ENCODE measurements around the gene GPR143. TPM values are rescaled to one million over a fixed set of nuclear protein-coding genes. Genes with fewer than 3 reads are reported as not detected.

The GPR143 gene
- total and polyA plus RNA-seq, 10 of the 15 experiments (the other 5 are each of a cell fraction or from before 2014, with no cell fraction given): 0.05 to 0.31 (median 0.15) TPM; not detected in 5

- Histone ChIP-seq H3K4me3 (no peak overlapping the region), H3K4me2 (ENCODE audit: control insufficient read depth, insufficient read depth) (no peak overlapping the region), H3K9ac (ENCODE audit: control insufficient read depth, insufficient read depth, low read length) (no peak overlapping the region), H3K36me3 (ENCODE audit: control insufficient read depth in 2 of 2, insufficient read depth in 2 of 2, low read length in 1 of 2) (no peaks in the 10 kb centered on the region), H3K9me3 (replicated peaks; ENCODE audit: control insufficient read depth, insufficient read depth, low read length) (no peaks in the 10 kb centered on the region), H3K79me2 (ENCODE audit: control insufficient read depth, insufficient read depth, low read length) (no peaks in the 10 kb centered on the region), H3K27me3 (replicated peaks in 1 of 2; ENCODE audit: control insufficient read depth in 2 of 2, insufficient read depth in 2 of 2, low read length in 1 of 2) (peaks cover 0 to 2% of the 10 kb centered on the region in 2 experiments; a peak in 2 of 4 replicates), H3K27ac (ENCODE audit: control insufficient read depth, insufficient read depth) (no peak overlapping the region), H4K20me1 (ENCODE audit: control insufficient read depth, insufficient read depth) (no peaks in the 10 kb centered on the region), H3K4me1 (ENCODE audit: control insufficient read depth, insufficient read depth, low read length) (no peaks in the 10 kb centered on the region), H2AFZ (ENCODE audit: control insufficient read depth, low read depth, low read length) (no peak overlapping the region)
- ChIA-PET SMC1A (ENCODE audit: uncharacterized antibody, unreplicated experiment) (no interaction called here), POLR2A (no interaction called here), CTCF (no interaction called here), RAD21 (ENCODE audit: unreplicated experiment) (no interaction called here)
- DNase-seq (ENCODE audit: low read depth, low spot score): no peak
- intact Hi-C loops (cut with micrococcal nuclease; ENCODE audit: unreplicated experiment): no loop called here
- no peak for FAIRE-seq
- in situ Hi-C loops (cut with MboI): no loop called here
- no TSS peak for BruUV-seq (replicated peaks)
- ATAC-seq: no peak
- no peak for TF ChIP-seq POLR2AphosphoS2 (IDR thresholded peaks at IDR 0.05; ENCODE audit: low read depth, low read length)
- TF ChIP-seq ASH2L (IDR thresholded peaks at IDR 0.05; ENCODE audit: borderline replicate concordance, low read depth): no peak
- no peak for TF ChIP-seq USF2 (IDR thresholded peaks at IDR 0.05; ENCODE audit: borderline replicate concordance, low read depth, low read length)
- no peak for TF ChIP-seq EP300 (IDR thresholded peaks at IDR 0.05; ENCODE audit: borderline replicate concordance in 1 of 2, control insufficient read depth in 1 of 2, low read depth in 2 of 2, low read length in 2 of 2)
- TF ChIP-seq RB1 (IDR thresholded peaks at IDR 0.05; ENCODE audit: borderline replicate concordance): no peak
- TF ChIP-seq HDGF (IDR thresholded peaks at IDR 0.05): no peak
- TF ChIP-seq TCF7 (IDR thresholded peaks at IDR 0.05; ENCODE audit: borderline replicate concordance): no peak
- TF ChIP-seq FOXM1 (IDR thresholded peaks at IDR 0.05; ENCODE audit: low read depth, low read length): no peak
- TF ChIP-seq MEF2A (IDR thresholded peaks at IDR 0.05; ENCODE audit: insufficient read depth, low read depth, low read length): no peak
- TF ChIP-seq TARDBP (IDR thresholded peaks at IDR 0.05; ENCODE audit: borderline replicate concordance): no peak
- TF ChIP-seq ATF7 (IDR thresholded peaks at IDR 0.05; ENCODE audit: low read depth): no peak
- TF ChIP-seq USF1 (IDR thresholded peaks at IDR 0.05; ENCODE audit: borderline replicate concordance, extremely low read length, insufficient read depth, low read depth, low read length): no peak
- TF ChIP-seq PML (IDR thresholded peaks at IDR 0.05; ENCODE audit: low read length): no peak
- WGBS (ENCODE audit: insufficient coverage, insufficient replicate concordance, low lambda C conversion rate, missing lambda C conversion rate): 41% methylated on average over 38 of the region's 58 CpGs
These were observed 19.8 kb upstream of the GPR143 start for GRCh38 chrX:9785254-9785943.

All from GM12878 (cell line).